ENCODE measurements around the gene DCAF8L2. TPM values are rescaled to one million over a fixed set of nuclear protein-coding genes. Genes with fewer than 3 reads are reported as not detected.

DCAF8L2 gene
- not detected in 2 replicates for total RNA-seq

GRCh38 chrX:27590044-27590443 lies at the start of gene DCAF8L2:
Gene DCAF8L2, plus strand, starts transcription at chrX:27590344. Its CDS starts 156,552 bp downstream, at chrX:27746896.

Other genes with a start within 250 kb of the DCAF8L2 start
- gene PPP4R3C, start 127.0 kb upstream of the DCAF8L2 start, total RNA-seq: not detected in 2 replicates
- not detected in 2 replicates for gene MAGEB10, start 217.6 kb downstream of the DCAF8L2 start, total RNA-seq